Suprapubic skin (tissue), 4 donors: ENCODE measurements around the gene XIST.

ENCODE experiments used
- POLR2A ChIP-seq, 2 donors: fragments of 450-650 bp; IDR thresholded peaks; one replicate each; pipeline ENCODE4 v1.6.1; 2017; ENCODE audit warnings: antibody characterized with exemption in 2 of 2, mild to moderate bottlenecking in 2 of 2, moderate library complexity in 2 of 2
- POLR2AphosphoS5 ChIP-seq, 3 donors: sonication (generic); formaldehyde crosslinking; IDR thresholded peaks; one replicate each; pipeline ENCODE4 v1.6.1; 2017; ENCODE audit warnings: antibody characterized with exemption in 3 of 3
- TF ChIP-seq, protein P1 (sequence below), 2 donors: fragments of 200-600 bp in 1 of 2; fragments of 450-650 bp in 1 of 2; sonication (generic) in 1 of 2; IDR thresholded peaks; one replicate each; pipeline ENCODE4 v1.5.1; 2016 to 2019; ENCODE audit warnings: antibody characterized with exemption in 2 of 2, mild to moderate bottlenecking in 1 of 2, moderate library complexity in 1 of 2

GRCh38 chrX:73828080-73828720 is 24.3 kb downstream of the XIST start:
- TF ChIP-seq, protein P1, sequence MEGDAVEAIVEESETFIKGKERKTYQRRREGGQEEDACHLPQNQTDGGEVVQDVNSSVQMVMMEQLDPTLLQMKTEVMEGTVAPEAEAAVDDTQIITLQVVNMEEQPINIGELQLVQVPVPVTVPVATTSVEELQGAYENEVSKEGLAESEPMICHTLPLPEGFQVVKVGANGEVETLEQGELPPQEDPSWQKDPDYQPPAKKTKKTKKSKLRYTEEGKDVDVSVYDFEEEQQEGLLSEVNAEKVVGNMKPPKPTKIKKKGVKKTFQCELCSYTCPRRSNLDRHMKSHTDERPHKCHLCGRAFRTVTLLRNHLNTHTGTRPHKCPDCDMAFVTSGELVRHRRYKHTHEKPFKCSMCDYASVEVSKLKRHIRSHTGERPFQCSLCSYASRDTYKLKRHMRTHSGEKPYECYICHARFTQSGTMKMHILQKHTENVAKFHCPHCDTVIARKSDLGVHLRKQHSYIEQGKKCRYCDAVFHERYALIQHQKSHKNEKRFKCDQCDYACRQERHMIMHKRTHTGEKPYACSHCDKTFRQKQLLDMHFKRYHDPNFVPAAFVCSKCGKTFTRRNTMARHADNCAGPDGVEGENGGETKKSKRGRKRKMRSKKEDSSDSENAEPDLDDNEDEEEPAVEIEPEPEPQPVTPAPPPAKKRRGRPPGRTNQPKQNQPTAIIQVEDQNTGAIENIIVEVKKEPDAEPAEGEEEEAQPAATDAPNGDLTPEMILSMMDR (IDR thresholded peaks at IDR 0.05): no peak
- TF ChIP-seq POLR2A (IDR thresholded peaks at IDR 0.05) (no peak), POLR2AphosphoS5 (IDR thresholded peaks at IDR 0.05) (no peak)
